ENCODE results near the gene SLC2A4RG. TPM values are rescaled to one million over a fixed set of nuclear protein-coding genes. Genes with fewer than 3 reads are reported as not detected.

SLC2A4RG gene
- total RNA-seq (100 to 1,000 TPM in 1 of 7 donors, 10 to 100 TPM in 6; 39.9 to 107 (median 64.8) TPM), polyA plus RNA-seq (10 to 100 TPM; 27.5 to 44.0 (median 34.3) TPM)
- long read RNA-seq, donor 1, transcript SLC2A4RG-201 (8 exons, 1,731 nt), result major isoform, 22 of 23 reads
- long read RNA-seq, donor 1, partial matches to known transcripts, result 0 of 23 reads
- long read RNA-seq, donor 1, other reads (novel, unspliced or antisense), result 0 of 23 reads
- long read RNA-seq, donor 2, transcript SLC2A4RG-201 (8 exons, 1,731 nt), result major isoform, 13 of 31 reads
- long read RNA-seq, donor 2, partial matches to known transcripts, result 16 of 31 reads
- long read RNA-seq, donor 2, other reads (novel, unspliced or antisense), result 0 of 31 reads

GRCh38 chr20:63739130-63740069 is at the start of gene SLC2A4RG:
SLC2A4RG (plus strand) TSS chr20:63739776; CDS start chr20:63739913, 137 bp downstream.
- Histone ChIP-seq H3K27me3 (replicated peaks in 1 of 7) (peaks cover 0 to 19% (median 0%) of the 10 kb centered on the region in 7 donors), H3K4me3 (peak within 1 kb of the TSS; percentile 42 to 90 (median 65)), H3K36me3 (peaks cover 0 to 56% (median 38%) of the 10 kb centered on the region in 6 donors), H3K4me1 (peaks cover 45 to 91% (median 71%) of the 10 kb centered on the region in 6 donors), H3K27ac (peak within 1 kb of the TSS; percentile 81 to 90 (median 87)), H3K9me3 (no peaks in the 10 kb centered on the region)
- intact Hi-C loops (cut with DNase I; ENCODE audit: low total_unique reads), result no loop called here
- 1 to 6% (median 1%) methylated on average over 28 to 136 of the region's 136 CpGs for WGBS, 5 donors
- TF ChIP-seq POLR2AphosphoS5 (IDR thresholded peaks at IDR 0.05) (peak in 2 of 3 donors; percentile 36 to 57), POLR2A (IDR thresholded peaks at IDR 0.05) (no peak), CTCF (IDR thresholded peaks at IDR 0.05 in 8 of 11, conservative IDR thresholded peaks at IDR 0.05 in 3 of 11) (no peak)
- peak; percentile 95 for DNase-seq

- peaks cover 0 to 31% (median 7%) of the 10 kb centered on the region in 6 donors for H3K36me3 ChIP-seq
- intact Hi-C loops (cut with DNase I; ENCODE audit: low total_unique reads), result no loop called here
- H3K4me3 ChIP-seq, result no peak overlapping the region
- 90 to 92% (median 92%) methylated on average over 15 to 40 of the region's 40 CpGs for WGBS, 5 donors
- DNase-seq, result peak; percentile 72
- H3K4me1 ChIP-seq, result peaks cover 15 to 85% (median 64%) of the 10 kb centered on the region in 6 donors
- H3K27me3 ChIP-seq (replicated peaks in 1 of 7), result peaks cover 0 to 6% (median 0%) of the 10 kb centered on the region in 7 donors
- H3K9me3 ChIP-seq, result no peaks in the 10 kb centered on the region
- TF ChIP-seq POLR2A (IDR thresholded peaks at IDR 0.05) (no peak), CTCF (IDR thresholded peaks at IDR 0.05 in 8 of 11, conservative IDR thresholded peaks at IDR 0.05 in 3 of 11) (no peak), POLR2AphosphoS5 (IDR thresholded peaks at IDR 0.05) (peak in 2 of 3 donors; percentile 2 to 15)
- H3K27ac ChIP-seq, result peak overlapping the region in 6 of 8 donors; percentile 29 to 90 (median 88)
Measured at GRCh38 chr20:63690003-63690897, 49.3 kb upstream of the SLC2A4RG start.

GRCh38 chr20:63690898-63691710 is 48.5 kb upstream of the SLC2A4RG start:
- no peak overlapping the region for H3K4me3 ChIP-seq
- peak overlapping the region in 7 of 8 donors; percentile 26 to 90 (median 44) for H3K27ac ChIP-seq
- intact Hi-C loops (cut with DNase I; ENCODE audit: low total_unique reads), result no loop called here
- H3K27me3 ChIP-seq (replicated peaks in 1 of 7), result peaks cover 0 to 6% (median 0%) of the 10 kb centered on the region in 7 donors
- H3K36me3 ChIP-seq, result peaks cover 0 to 40% (median 7%) of the 10 kb centered on the region in 6 donors
- 68 to 92% (median 78%) methylated on average over 15 to 24 of the region's 24 CpGs for WGBS, 5 donors
- peaks cover 18 to 85% (median 60%) of the 10 kb centered on the region in 6 donors for H3K4me1 ChIP-seq
- no peaks in the 10 kb centered on the region for H3K9me3 ChIP-seq
- peak; percentile 75 for DNase-seq
- TF ChIP-seq CTCF (IDR thresholded peaks at IDR 0.05 in 8 of 11, conservative IDR thresholded peaks at IDR 0.05 in 3 of 11) (no peak), POLR2A (IDR thresholded peaks at IDR 0.05) (no peak), POLR2AphosphoS5 (IDR thresholded peaks at IDR 0.05) (peak in 2 of 3 donors; percentile 33 to 54)

Data from spleen (tissue), 13 donors.